HG02852 (cell line): ENCODE data around the gene RGS11.
"Not testable (repeated sequence)": the region's sequence is repeated elsewhere in the genome, so short reads cannot be mapped to it uniquely, and the experiment has no call there.

Experiments
- ATAC-seq: cut with Tn5 transposase; IDR thresholded peaks from one replicate; pipeline ENCODE4 v1.9.1; 2021; ENCODE audit warnings: mild to moderate bottlenecking, moderate library complexity; ENCODE audit not compliant: unreplicated experiment

RGS11 gene

DNA sequence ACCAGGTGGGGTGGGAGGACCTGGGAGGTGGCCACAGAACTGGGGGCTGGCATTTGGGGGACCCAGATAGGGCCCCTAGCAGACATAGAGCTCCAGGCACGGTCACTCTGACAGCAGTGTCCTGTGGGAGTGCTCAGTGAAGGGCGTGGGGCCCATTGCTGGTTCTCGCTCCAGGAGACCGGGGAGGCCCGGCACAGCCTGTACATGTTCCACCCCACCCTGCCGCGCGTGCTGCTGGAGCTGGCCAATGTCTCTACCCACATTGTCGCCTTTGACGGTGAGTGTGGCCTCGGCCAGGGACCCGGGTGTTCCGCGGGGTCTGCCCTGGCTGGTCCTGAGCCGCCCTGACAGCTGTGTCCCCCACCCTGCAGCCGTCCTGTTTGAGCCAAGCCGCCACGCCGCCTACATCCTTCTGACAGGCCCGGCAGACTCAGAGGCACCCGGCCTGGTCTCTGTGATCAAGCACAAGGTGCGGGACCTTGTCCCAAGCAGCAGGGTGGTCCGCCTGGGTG, 11.2 kb downstream of the RGS11 start:
- ATAC-seq: no peak

DNA sequence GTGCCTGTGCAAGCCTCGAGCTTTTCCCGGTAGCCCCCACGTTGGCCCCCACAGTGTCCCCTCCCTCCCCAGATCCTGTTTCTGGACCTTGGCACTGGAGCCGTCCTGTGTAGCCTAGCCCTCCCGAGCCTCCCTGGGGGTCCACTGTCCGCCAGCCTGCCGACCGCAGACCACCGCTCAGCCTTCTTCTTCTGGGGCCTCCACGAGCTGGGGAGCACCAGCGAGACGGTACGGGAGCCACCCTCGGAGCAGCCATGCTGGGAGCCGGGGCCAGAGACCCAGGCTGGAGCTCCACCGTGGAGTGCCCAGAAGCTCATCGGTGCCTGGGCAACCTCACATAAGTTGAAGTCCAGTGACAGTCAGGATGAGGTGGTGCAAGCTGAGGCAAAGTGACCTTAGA, 11.8 kb downstream of the RGS11 start:
- ATAC-seq: no peak

DNA sequence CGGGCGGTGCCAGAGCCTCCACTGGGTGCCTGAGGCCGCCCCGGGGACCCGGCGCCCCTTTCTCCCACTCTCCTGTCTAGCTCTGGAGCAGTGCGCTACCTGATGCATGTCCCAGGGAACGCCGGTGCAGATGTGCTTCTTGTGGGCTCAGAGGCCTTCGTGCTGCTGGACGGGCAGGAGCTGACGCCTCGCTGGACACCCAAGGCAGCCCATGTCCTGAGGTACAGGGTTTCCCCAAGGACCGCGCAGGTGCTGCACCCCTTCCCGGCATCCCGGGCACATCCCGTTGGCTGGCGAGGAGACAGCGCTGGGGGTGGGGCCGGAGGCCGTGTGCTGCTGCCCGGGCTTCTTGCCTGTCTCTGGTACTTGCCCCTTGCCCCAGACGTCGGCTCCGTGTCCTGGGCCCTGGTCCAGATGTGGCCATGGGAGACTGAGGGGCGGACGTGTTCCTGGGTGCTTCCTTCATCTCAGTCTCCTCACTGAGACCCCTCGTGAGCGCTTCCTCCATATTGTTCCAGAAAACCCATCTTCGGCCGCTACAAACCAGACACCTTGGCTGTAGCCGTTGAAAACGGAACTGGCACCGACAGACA, 12.5 kb downstream of the RGS11 start:
- no peak for ATAC-seq

DNA sequence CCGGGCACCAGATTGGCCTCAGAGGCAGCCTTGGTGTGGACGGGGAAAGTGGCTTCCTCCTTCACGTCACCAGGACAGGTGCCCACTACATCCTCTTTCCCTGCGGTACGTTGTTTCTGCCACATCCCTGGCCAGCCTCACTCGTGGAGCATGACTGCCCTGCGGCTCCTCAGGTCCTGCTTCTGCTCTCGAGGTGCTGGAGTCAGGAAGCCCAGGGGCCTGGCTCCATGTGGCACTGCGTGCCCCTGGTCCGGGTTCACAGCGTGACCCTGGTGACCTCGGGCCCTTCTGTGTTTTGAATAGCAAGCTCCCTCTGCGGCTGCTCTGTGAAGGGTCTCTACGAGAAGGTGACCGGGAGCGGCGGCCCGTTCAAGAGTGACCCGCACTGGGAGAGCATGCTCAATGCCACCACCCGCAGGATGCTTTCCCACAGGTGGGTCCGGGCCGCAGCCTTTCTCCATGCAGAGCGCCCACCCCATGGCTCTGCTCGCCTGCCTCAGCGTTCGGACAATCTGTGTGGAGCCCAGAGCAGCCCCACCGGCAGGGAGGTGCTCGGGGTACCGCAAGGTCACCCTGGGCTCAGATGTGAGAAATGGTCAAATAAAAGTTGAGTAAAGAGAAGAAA, 13.5 kb downstream of the RGS11 start:
- no peak for ATAC-seq

DNA sequence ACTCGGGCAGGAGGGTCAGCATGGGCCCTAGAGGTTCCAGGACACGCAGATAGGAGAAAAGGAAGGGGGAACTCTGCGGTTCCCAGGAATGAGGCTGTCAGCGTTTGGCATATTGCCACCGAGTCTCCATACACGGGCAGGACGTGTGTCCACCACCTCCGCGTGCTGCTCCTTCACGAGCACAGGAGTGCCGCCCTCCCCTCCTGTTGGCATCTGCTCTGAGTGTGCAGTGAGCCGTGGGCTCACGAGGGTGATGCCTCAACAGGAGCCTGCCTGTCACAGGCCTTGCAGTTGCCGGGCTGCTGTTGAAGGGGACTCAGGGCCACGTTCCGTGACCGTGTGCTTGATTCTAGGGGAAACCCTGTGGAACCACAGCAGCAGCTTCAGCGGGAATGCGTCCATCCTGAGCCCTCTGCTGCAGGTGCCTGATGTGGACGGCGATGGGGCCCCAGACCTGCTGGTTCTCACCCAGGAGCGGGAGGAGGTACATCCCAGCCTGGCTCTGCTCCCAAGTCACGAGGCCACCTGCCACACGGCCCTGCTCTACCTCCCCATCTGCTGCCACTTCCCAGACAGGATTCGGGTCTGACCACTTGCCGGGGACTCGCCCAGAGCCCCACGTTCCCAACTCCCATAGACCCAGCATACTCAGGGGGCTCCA, 14.6 kb downstream of the RGS11 start:
- no peak for ATAC-seq

DNA sequence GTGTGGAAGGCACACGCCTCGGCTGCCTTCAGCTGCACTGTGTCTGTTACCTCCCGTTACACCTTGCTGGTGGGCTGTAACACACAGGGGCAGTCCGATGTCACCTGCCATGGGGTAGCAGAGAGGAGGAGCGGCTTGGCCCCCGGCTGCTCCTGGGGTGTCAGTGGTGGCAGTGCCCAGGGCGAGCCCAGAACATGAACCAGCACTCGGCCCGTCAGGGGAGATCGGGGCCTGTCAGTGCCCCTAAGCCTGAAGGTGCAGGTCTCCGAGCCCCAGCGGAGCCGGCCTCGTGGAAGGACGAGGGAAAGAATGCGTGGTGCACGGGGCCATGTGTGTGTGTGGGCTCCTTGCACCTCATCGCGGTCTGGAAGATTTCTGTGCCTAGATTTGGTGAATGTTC, 15.4 kb downstream of the RGS11 start:
- no peak for ATAC-seq

DNA sequence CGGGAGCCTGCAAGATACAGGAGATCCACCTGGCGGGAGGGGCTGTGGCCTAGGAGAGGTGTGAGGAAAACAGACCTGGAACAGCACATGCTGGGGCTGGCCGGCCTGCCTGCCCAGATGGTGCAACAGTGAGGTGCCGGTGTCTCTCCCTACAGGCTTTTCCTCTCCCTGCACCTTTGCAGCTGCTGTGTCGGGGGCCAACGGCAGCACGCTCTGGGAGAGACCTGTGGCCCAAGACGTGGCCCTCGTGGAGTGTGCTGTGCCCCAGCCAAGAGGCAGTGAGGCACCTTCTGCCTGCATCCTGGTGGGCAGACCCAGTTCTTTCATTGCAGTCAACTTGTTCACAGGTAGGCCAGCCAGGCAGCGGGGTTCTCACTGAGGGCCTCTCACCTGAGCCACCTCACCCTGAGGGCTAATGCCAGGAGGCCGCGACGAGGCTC, 15.9 kb downstream of the RGS11 start:
- no peak for ATAC-seq

DNA sequence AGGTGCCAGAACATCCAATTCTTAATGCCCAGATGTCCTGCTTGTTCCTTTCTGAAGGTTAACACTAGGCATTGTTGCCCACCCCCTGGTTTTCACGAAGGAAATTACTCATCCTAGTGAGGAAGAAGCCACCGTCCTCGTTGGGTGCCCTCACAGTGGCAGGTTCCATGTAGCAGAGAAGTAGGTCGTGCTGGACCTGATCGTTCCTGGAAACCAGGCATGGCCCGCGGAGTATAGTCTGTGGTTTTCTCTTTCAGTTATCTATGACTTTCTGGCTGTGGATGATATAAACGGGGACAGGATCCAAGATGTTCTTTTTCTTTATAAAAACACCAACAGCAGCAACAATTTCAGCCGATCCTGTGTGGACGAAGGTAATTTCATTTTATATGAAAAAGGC, 16.5 kb downstream of the RGS11 start:
- no peak for ATAC-seq

DNA sequence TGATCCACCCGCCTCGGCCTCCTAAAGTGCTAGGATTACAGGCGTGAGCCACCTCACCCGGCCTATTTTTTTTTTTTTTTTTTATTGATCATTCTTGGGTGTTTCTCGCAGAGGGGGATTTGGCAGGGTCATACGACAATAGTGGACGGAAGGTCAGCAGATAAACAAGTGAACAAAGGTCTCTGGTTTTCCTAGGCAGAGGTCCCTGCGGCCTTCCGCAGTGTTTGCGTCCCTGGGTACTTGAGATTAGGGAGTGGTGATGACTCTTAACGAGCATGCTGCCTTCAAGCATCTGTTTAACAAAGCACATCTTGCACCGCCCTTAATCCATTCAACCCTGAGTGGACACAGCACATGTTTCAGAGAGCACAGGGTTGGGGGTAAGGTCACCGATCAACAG, 17.7 kb downstream of the RGS11 start:
- not testable (repeated sequence) for ATAC-seq

DNA sequence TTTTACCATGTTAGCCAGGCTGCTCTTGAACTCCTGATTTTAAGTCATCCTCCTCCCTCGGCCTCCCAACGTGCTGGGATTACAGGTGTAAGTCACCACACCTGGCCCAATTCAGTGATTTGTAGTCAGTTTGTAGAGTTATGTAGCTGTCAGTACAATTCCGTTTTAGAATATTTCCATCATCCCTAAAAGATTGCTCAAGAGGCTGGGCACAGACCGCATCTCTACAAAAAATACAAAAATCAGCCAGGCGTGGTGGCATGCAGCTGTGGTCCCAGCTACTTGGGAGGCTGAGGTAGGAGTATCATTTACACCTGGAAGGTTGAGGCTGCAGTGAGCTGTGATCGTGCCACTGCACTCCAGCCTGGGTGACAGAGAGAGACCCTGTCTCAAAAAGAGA, 20.6 kb downstream of the RGS11 start:
- no peak for ATAC-seq

DNA sequence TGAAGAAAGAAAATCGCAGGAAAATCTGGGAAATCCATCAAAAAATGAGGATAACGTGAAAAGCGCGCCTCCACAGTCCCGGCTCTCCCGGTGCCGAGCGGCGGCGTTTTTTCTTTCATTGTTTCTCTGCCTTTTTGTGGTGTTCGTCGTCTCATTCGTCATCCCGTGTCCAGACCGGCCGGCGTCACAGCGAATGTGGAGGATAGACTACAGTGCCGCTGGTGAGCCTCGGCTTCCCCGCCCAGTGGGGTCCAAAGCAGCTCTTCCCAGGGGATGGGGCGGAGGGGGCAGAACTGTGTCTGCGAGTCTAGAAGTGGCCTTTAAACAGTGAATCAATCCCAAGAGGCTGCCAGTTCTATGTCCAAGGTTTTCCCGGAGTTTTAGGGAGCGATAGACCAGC, 21.3 kb downstream of the RGS11 start:
- ATAC-seq: no peak

DNA sequence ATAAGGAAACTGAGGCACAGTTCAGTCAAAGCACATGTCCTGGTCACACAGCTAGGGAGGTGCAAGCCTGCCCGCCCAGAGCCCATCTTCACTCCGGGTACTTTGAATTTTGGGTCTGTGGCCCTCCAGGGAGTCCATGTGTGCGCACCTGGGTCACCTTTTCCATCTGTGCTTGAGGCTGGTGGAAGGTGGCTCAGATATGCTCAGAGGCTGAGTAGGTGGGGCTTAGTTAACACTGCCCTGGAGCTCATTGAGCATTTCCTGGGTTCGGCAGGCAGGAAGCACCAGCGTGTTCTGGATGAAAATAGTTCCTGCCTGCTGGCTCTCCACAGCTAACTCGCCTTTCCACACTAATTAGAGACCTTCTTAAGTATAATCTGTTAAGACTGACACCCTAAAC, 21.9 kb downstream of the RGS11 start:
- ATAC-seq: no peak

DNA sequence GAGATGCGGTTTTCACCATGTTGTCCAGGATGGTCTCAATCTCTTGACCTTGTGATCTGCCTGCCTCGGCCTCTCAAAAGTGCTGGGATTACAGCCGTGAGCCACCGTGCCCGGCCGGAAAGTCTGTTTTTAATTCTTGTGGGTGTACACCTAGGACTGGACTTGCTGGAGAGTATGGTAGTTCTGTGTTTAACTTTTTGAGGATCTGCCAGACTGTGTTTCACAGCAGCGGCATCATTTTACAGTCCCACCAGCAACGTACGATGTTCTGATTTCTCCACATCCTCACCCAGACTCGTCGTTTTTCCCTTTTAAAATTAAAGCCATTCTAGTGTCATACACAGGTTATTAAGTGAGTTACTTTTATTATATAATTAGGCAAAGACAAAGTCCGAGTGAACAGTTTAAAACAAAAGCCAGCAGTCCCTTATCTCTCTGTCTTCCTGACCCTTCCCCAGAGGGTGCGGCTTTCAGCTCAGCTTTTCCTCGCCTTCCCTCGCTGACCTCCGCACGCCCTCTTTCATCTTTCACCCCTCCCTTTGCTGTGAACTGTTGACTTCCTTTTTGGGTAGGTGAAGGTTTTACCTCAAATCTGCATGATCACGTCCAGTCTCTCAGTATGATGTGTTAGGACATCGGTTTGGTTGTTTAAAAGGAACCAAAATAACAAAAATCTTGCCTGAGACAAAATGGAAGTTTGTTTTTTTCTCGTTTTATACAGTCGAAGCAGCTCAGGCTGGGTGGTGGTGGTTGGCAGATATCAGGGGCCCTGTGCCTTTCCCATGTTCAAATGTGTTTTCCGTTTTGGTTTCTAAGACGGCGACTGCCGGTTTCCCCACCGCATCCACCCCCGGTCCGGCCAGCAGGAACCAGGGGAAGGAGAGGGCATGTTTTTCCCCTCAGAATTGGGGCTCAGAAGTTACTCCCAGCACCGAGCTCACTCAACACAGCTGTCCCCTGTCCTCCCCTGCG, 23.1 kb downstream of the RGS11 start:
- ATAC-seq: no peak

DNA sequence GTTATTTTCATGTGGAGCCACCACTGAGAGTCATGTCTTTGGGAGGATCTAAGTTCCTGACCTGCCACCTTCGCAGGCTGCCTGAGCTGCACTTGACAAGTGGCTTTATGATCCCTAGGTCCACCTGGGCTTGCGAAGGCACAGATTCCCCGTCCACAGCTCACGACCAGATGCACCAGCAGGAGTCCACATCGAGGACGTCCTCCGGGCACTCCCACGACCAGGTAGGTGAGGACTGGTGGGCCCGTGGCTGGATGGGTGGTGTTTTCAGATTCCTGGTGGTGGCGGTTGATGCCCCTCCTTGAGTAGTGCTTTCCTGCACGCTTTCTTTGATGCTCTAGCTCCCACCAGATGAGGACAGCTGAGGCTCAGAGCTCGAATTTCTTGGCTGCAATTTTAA, 26.3 kb downstream of the RGS11 start:
- ATAC-seq: no peak

DNA sequence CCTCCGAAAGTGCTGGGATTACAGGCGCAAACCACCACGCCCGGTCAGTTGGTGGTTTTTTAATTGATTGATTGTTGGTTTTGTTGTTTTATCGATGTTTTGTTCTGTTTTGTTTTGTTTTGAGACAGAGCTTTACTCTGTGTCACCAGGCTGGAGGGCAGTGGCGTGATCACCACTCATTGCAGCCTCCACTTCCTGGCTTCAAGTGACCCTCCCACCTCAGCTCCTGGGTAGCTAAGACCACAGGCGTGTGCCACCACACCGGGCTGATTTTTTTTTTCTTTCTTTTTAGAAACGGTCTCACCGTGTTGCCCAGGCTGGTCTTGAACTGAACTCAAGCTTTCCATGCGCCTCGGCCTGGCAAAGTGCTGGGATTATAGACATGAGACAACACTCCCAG, 28.7 kb downstream of the RGS11 start:
- ATAC-seq: no peak

DNA sequence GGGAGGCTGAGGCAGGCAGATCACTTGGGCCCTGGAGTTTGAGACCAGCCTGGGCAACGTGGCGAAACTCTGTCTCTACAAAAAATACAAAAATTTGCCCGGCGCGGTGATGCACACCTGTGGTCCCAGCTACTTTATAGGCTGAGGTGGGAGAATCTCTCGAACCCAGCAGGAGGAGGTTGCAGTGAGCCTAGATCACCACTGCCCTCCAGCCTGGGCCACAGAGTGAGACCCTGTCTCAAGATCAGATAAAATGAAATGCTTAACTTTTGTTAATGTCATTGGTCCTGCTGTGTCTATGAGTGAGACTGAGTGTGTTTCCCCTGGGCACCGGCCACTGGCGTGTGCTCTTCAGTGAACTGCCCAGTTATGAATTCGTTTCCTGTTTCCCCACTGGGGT, 30.6 kb downstream of the RGS11 start:
- ATAC-seq: no peak

DNA sequence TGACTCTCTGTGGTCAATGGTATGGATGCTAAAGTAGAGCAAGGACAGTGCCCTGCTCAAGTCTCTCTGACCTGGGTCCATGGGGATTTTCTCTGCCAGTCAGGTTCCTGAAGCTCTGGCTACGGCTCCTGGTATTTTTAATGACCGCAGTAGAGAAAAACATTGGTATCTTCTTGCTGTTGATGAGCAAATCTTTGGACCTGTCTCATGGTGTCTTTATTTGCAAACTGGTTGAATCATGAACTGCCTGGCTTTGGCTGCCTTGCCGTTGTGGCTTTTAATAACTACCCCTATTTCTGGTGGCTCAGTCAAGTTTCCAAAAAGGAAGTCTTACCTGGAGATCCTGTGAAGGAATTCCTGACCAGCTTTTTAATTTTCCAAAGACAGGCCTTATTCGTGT, 32.4 kb downstream of the RGS11 start:
- no peak for ATAC-seq

DNA sequence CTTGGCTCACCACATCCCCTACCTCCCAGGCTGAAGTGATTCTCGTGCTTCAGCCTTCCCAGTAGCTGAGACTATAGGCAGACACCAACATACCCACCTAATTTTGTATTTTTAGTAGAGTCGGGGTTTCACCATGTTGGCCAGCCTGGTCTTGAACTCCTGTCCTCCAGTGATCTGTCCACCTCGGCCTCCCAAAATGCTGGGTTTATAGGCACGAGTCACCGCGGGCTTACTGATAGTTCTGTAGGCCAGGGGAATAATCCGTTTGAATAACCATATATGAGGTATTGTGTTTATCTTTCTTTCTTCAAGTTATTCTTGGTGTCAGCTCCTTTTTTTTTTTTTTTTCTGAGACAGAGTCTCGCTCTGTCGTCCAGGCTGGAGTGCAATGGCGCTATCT, 33.5 kb downstream of the RGS11 start:
- no peak for ATAC-seq

DNA sequence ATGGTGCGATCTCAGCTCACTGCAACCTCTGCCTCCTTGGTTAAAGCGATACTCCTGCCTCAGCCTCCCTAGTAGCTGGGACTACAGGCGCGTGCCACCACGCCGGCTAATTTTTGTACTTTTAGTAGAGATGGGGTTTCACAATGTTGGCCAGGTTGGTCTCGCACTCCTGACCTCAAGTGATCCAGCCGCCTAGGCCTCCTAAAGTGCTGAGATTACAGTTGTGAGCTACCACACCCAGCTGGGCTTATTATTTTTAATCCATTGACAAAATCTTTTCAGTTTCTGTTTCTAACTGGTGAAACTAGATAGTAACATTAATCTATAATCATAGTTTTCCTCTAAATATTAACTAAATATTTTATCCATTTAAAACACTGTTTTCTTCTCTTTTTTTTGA, 35.2 kb downstream of the RGS11 start:
- ATAC-seq: no peak

DNA sequence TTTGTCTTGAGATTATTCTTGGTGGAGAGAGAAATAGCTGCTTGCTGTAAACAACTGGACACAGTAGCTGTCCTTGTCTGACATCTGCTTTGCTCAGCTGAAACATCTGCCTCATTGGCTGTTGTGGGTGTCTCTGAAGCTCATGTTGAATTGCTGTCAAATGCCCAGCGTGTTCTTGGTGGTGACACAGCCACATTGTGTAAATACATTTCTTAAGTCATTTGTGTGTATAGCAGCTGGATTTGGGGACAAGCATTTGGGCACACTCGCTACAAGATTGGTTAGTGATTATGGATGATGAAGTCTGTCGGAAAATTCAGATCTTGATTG, 35.8 kb downstream of the RGS11 start:
- ATAC-seq: no peak
